Measurements from ENCODE around the gene RCC2. TPM values are rescaled to one million over a fixed set of nuclear protein-coding genes. Genes with fewer than 3 reads are reported as not detected.
A peak's percentile ranks its signal among the peaks of the same experiment; 100 is the strongest.

RCC2 gene
- total RNA-seq, 1 experiment from 2014 or later, result 116 TPM

DNA sequence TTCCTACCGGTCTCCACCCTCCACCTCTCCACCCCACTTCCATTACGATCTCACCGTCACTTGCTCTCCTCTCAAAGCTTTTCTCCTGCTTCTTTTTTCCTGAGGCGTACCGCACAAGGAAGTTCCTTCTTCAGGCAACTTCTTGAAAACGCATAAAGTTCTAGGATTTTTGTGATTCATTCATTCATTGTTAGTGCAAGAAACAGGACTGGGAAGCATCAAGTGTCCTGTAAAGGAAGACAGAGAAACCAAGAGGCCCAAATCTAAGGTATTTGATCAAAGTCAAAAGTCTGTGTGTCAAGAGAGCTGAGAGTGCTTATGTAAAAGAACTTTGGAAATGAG, 1.3 kb upstream of the RCC2 start:
- ChIA-PET CTCF (interaction anchor here (0.5 kb wide), 1 partner anchor 16 kb away, joined by 12 read pairs; no protein-coding TSS in a partner anchor), POLR2A (interaction anchor here (0.6 kb wide), 1 partner anchor 843 kb away, joined by 3 read pairs; no protein-coding TSS in a partner anchor)
- Histone ChIP-seq H3K27ac (ENCODE audit: low read length) (peak overlapping the region; percentile 93), H3K27me3 (ENCODE audit: control insufficient read depth, insufficient read depth, low read length) (no peaks in the 10 kb centered on the region), H3K4me1 (ENCODE audit: control insufficient read depth, insufficient read depth, low read length) (peaks cover 28% of the 10 kb centered on the region), H3K36me3 (ENCODE audit: control insufficient read depth, insufficient read depth, low read length) (peaks cover 2% of the 10 kb centered on the region; the same call in 1 of the 2 replicates), H3K9me3 (ENCODE audit: control insufficient read depth, insufficient read depth, low read depth, low read length) (no peaks in the 10 kb centered on the region), H3K4me3 (ENCODE audit: low read depth in 2 of 2, low read length in 2 of 2) (peak overlapping the region; percentile 67 to 81)
- no TSS peak for BruUV-seq (replicated peaks)
- intact Hi-C loops (cut with micrococcal nuclease; ENCODE audit: unreplicated experiment), result no loop called here
- no peak for DNase-seq (ENCODE audit: low read depth, low spot score)
- no peak for ATAC-seq
- in situ Hi-C loops (cut with HindIII; ENCODE audit: low pct_unique_long_range_greater_than_20kb, low sequenced_read_pairs), result no loop called here
- TF ChIP-seq TCF7L2 (IDR thresholded peaks at IDR 0.05; ENCODE audit: low read depth, low read length), result no peak
- TF ChIP-seq POLR2AphosphoS5 (IDR thresholded peaks at IDR 0.05; ENCODE audit: low read depth, low read length), result no peak
- TF ChIP-seq SIN3A (IDR thresholded peaks at IDR 0.05; ENCODE audit: borderline replicate concordance, insufficient read depth, low read depth, low read length), result no peak
- no peak for TF ChIP-seq REST (IDR thresholded peaks at IDR 0.05; ENCODE audit: insufficient read depth in 1 of 2, low read depth in 2 of 2, low read length in 1 of 2)
- TF ChIP-seq, protein P1, sequence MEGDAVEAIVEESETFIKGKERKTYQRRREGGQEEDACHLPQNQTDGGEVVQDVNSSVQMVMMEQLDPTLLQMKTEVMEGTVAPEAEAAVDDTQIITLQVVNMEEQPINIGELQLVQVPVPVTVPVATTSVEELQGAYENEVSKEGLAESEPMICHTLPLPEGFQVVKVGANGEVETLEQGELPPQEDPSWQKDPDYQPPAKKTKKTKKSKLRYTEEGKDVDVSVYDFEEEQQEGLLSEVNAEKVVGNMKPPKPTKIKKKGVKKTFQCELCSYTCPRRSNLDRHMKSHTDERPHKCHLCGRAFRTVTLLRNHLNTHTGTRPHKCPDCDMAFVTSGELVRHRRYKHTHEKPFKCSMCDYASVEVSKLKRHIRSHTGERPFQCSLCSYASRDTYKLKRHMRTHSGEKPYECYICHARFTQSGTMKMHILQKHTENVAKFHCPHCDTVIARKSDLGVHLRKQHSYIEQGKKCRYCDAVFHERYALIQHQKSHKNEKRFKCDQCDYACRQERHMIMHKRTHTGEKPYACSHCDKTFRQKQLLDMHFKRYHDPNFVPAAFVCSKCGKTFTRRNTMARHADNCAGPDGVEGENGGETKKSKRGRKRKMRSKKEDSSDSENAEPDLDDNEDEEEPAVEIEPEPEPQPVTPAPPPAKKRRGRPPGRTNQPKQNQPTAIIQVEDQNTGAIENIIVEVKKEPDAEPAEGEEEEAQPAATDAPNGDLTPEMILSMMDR (IDR thresholded peaks at IDR 0.05), result no peak

DNA sequence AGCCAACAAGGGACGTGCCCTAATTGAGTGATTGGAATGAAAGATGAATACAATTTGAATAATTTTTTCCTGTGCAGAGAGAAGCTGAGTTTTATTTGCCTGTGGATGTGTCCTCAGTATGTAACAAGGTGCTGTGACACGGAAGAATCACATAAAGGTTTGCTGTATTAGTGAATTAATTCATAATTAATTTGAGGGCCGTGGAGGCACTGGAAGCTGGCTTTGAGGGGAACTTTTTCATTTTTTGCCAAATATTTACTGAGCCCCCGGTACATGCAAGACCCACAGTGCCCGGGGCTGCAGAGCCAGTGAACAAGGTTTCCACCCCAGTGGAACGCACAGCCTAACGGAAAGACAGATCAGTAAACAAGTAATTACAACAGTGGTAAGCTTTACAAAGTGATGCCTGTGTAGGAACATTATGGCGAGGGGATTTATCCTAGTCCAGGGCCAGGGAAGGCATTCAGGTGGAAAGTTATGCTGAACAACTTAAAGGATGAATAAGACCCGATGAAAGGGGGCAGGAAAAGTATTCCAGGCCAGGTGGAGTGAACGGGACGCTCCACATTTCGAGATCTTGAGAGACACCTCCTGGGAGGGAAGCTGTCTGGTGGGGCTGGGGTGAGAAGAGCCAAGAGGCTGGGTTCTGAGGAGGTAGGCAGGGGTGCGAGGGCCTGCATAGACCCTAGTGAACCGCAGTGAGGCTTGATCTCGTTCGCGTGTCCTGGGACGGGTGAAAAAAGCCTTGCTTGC, 773 bp upstream of the RCC2 start:
- ChIA-PET POLR2A (interaction anchor here (0.6 kb wide), 1 partner anchor 843 kb away, joined by 3 read pairs; no protein-coding TSS in a partner anchor), CTCF (interaction anchor here (0.5 to 0.7 kb wide), 2 partner anchors 16 to 171 kb away, joined by 6 to 12 read pairs; no protein-coding TSS in a partner anchor)
- TF ChIP-seq POLR2AphosphoS5 (IDR thresholded peaks at IDR 0.05; ENCODE audit: low read depth, low read length) (no peak), REST (IDR thresholded peaks at IDR 0.05; ENCODE audit: insufficient read depth in 1 of 2, low read depth in 2 of 2, low read length in 1 of 2) (no peak), TCF7L2 (IDR thresholded peaks at IDR 0.05; ENCODE audit: low read depth, low read length) (no peak), SIN3A (IDR thresholded peaks at IDR 0.05; ENCODE audit: borderline replicate concordance, insufficient read depth, low read depth, low read length) (no peak)
- TF ChIP-seq, protein P1 (IDR thresholded peaks at IDR 0.05), result no peak
- in situ Hi-C loops (cut with HindIII; ENCODE audit: low pct_unique_long_range_greater_than_20kb, low sequenced_read_pairs), result no loop called here
- H3K36me3 ChIP-seq (ENCODE audit: control insufficient read depth, insufficient read depth, low read length), result peaks cover 2% of the 10 kb centered on the region; the same call in 1 of the 2 replicates
- intact Hi-C loops (cut with micrococcal nuclease; ENCODE audit: unreplicated experiment), result no loop called here
- H3K4me1 ChIP-seq (ENCODE audit: control insufficient read depth, insufficient read depth, low read length), result peaks cover 34% of the 10 kb centered on the region
- TSS peak; percentile 85 for BruUV-seq (replicated peaks)
- H3K4me3 ChIP-seq (ENCODE audit: low read depth in 2 of 2, low read length in 2 of 2), result peak overlapping the region; percentile 67 to 81
- no peaks in the 10 kb centered on the region for H3K9me3 ChIP-seq (ENCODE audit: control insufficient read depth, insufficient read depth, low read depth, low read length)
- no peak for ATAC-seq
- no peak for DNase-seq (ENCODE audit: low read depth, low spot score)
- H3K27me3 ChIP-seq (ENCODE audit: control insufficient read depth, insufficient read depth, low read length), result no peaks in the 10 kb centered on the region
- peak overlapping the region; percentile 93 for H3K27ac ChIP-seq (ENCODE audit: low read length)
